ENCODE results near the gene R3HDM1. TPM values are rescaled to one million over a fixed set of nuclear protein-coding genes. Genes with fewer than 3 reads are reported as not detected.

R3HDM1 gene
- total RNA-seq, 1 experiment from 2014 or later = 62.6 TPM

- no peak overlapping the region for H3K4me3 ChIP-seq (ENCODE audit: low read depth in 2 of 2, low read length in 2 of 2)
- H3K27me3 ChIP-seq (ENCODE audit: control insufficient read depth, insufficient read depth, low read length) = no peaks in the 10 kb centered on the region
- ATAC-seq (no peak), DNase-seq (ENCODE audit: low read depth, low spot score) (no peak)
- no TSS peak for BruUV-seq (replicated peaks)
- in situ Hi-C loops (cut with HindIII; ENCODE audit: low pct_unique_long_range_greater_than_20kb, low sequenced_read_pairs) = no loop called here
- intact Hi-C loops (cut with micrococcal nuclease; ENCODE audit: unreplicated experiment) = no loop called here
- H3K9me3 ChIP-seq (ENCODE audit: control insufficient read depth, insufficient read depth, low read depth, low read length) = no peaks in the 10 kb centered on the region
- peaks cover 6% of the 10 kb centered on the region; the same call in 1 of the 2 replicates for H3K36me3 ChIP-seq (ENCODE audit: control insufficient read depth, insufficient read depth, low read length)
- no peak for TF ChIP-seq POLR2AphosphoS5 (IDR thresholded peaks at IDR 0.05; ENCODE audit: low read depth, low read length)
- TF ChIP-seq SIN3A (IDR thresholded peaks at IDR 0.05; ENCODE audit: borderline replicate concordance, insufficient read depth, low read depth, low read length) = no peak
- TF ChIP-seq CTCF (IDR thresholded peaks at IDR 0.05) = no peak
- no peak for TF ChIP-seq REST (IDR thresholded peaks at IDR 0.05; ENCODE audit: insufficient read depth in 1 of 2, low read depth in 2 of 2, low read length in 1 of 2)
- TF ChIP-seq TCF7L2 (IDR thresholded peaks at IDR 0.05; ENCODE audit: low read depth, low read length) = no peak
- H3K4me1 ChIP-seq (ENCODE audit: control insufficient read depth, insufficient read depth, low read length) = no peaks in the 10 kb centered on the region
- H3K27ac ChIP-seq (ENCODE audit: low read length) = no peak overlapping the region
- POLR2A ChIA-PET = no interaction called here
- CTCF ChIA-PET = no interaction called here
These were observed 72.3 kb downstream of the R3HDM1 start for GRCh38 chr2:135603543-135603942.

- ATAC-seq (no peak), DNase-seq (ENCODE audit: low read depth, low spot score) (no peak)
- no peak overlapping the region for H3K27ac ChIP-seq (ENCODE audit: low read length)
- no TSS peak for BruUV-seq (replicated peaks)
- no peaks in the 10 kb centered on the region for H3K9me3 ChIP-seq (ENCODE audit: control insufficient read depth, insufficient read depth, low read depth, low read length)
- ChIA-PET POLR2A (no interaction called here), CTCF (no interaction called here)
- peaks cover 10% of the 10 kb centered on the region; the same call in 1 of the 2 replicates for H3K36me3 ChIP-seq (ENCODE audit: control insufficient read depth, insufficient read depth, low read length)
- no peak overlapping the region for H3K4me3 ChIP-seq (ENCODE audit: low read depth in 2 of 2, low read length in 2 of 2)
- H3K4me1 ChIP-seq (ENCODE audit: control insufficient read depth, insufficient read depth, low read length) = no peaks in the 10 kb centered on the region
- TF ChIP-seq CTCF (IDR thresholded peaks at IDR 0.05) (no peak), SIN3A (IDR thresholded peaks at IDR 0.05; ENCODE audit: borderline replicate concordance, insufficient read depth, low read depth, low read length) (no peak), REST (IDR thresholded peaks at IDR 0.05; ENCODE audit: insufficient read depth in 1 of 2, low read depth in 2 of 2, low read length in 1 of 2) (no peak), POLR2AphosphoS5 (IDR thresholded peaks at IDR 0.05; ENCODE audit: low read depth, low read length) (no peak), TCF7L2 (IDR thresholded peaks at IDR 0.05; ENCODE audit: low read depth, low read length) (no peak)
- intact Hi-C loops (cut with micrococcal nuclease; ENCODE audit: unreplicated experiment) = no loop called here
- in situ Hi-C loops (cut with HindIII; ENCODE audit: low pct_unique_long_range_greater_than_20kb, low sequenced_read_pairs) = no loop called here
- no peaks in the 10 kb centered on the region for H3K27me3 ChIP-seq (ENCODE audit: control insufficient read depth, insufficient read depth, low read length)
These were observed 76.3 kb downstream of the R3HDM1 start for GRCh38 chr2:135607561-135607960.

Measured in Panc1 (cell line).